ENCODE results near the gene TRIM62.
A peak's percentile ranks its signal among the peaks of the same experiment; 100 is the strongest.
"Not testable (repeated sequence)": the region's sequence is repeated elsewhere in the genome, so short reads cannot be mapped to it uniquely, and the experiment has no call there.

Gene TRIM62

DNA sequence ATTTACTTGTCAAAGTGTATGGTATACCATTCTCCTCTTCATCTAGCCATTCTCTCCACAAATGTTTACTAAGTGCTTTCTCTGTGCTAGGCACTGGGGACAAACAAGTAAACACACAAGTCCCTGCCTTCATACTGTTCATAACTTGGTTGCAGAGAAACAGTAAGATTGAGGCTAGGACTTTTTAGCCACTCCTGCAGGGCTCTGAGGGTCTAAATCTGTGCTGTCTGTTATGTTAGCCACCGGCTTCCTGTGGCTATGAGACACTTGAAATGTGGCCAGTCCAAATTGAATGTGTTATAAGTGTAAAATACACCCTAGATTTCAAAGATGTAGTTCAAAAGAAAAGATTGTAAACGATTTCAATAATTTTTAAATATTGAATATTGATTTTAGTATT is 50.7 kb downstream of the TRIM62 start:
- no peak for DNase-seq

DNA sequence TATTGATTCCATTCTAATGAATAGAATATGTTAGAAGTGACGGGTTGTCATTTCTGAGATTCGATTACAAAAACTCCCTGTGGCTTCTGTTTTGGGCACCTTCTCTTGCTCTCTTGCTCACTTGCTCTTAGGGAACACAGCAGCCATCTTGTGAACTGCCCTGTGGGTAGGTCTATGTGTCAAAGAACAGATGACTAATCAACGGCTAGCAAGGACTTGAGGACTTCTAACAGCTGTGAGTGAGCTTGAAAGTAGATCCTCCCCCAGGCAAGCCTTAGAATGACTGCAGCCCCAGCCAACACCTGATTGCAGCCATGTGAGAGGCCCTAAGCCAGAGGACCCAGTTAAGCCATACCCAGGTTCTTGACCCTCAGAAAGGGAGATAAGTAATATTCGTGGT is 51.5 kb downstream of the TRIM62 start:
- no peak for DNase-seq

DNA sequence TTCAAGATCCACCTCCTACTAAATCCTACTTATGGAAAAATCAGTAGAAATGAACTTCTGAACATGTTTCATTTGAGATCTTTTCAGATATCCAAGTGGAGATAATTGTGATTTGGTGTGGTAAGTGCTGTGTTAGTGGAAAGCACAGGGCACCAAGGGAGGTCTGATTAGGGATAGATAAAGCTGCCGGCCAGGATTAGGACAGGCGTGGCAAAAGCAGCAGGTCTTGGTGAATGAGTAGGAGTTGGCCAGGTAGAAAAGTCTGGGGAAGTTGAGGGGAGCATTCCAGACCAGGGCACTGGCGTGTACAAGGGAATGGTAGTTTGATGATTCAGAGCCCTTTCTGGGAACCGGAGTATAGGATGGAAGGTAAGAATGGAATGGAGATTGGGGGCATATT is 53.1 kb downstream of the TRIM62 start:
- no peak for DNase-seq

- DNase-seq, result peak; percentile 97
These were observed 54.6 kb downstream of the TRIM62 start for GRCh38 chr1:33127001-33127823.

DNA sequence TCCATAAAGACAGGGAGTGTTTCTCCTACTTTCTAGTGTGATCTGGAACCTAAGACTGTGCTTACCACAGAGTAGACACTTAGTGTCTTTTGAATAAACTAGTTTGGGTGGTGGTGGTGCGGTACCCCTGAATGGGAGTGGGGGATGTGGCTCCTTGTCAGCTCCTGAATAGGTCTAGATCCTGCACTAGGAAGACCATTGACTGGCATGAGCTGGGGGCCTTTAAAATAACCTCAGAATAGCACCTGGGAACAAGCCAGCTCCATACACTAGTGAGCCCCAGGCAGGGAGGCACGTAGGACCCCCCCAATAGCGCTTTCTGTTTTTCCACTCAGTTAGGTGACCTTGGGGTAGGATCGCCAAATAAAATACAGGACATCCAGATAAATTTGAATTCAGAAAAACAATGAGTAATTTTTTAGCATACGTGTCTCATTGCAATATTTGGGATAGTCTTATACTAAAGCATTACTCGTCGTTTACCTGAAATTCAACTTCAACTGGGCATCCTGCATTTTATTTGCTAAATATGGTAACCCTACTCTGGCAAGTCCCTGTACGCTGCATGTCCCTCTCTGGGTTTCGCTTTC is 55.3 kb downstream of the TRIM62 start:
- DNase-seq, result no peak

DNA sequence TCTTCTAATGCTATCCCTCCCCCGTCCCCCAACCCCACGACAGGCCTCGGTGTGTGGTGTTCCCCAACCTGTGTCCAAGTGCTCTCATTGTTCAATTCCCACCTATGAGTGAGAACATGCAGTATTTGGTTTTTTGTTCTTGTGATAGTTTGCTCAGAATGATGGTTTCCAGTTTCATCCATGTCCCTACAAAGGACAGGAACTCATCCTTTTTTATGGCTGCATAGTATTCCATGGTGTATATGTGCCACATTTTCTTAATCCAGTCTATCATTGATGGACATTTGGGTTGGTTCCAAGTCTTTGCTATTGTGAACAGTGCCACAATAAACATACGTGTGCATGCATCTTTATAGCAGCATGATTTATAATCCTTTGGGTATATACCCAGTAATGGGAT is 57.2 kb downstream of the TRIM62 start:
- not testable (repeated sequence) for DNase-seq

DNA sequence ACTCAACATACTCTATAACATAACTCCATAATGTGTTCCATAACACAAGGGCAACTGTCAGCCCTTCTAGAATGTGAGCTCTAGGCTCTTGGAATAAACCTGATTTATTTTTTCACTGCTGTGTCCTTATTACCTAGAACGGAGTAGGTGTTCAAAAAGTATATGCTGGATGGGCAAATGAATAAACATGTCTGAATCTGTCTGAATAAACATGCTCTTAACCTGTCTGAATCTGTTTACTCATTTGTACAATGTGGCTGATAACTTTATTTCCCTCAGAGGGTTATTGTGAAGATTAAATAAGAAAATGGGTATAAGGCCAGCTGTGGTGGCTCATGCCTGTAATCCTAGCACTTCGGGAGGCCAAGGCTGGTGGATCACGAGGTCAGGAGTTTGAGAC is 58.6 kb downstream of the TRIM62 start:
- DNase-seq, result no peak

GRCh38 chr1:33122483-33123178 is 59.2 kb downstream of the TRIM62 start:
- DNase-seq, result no peak

DNA sequence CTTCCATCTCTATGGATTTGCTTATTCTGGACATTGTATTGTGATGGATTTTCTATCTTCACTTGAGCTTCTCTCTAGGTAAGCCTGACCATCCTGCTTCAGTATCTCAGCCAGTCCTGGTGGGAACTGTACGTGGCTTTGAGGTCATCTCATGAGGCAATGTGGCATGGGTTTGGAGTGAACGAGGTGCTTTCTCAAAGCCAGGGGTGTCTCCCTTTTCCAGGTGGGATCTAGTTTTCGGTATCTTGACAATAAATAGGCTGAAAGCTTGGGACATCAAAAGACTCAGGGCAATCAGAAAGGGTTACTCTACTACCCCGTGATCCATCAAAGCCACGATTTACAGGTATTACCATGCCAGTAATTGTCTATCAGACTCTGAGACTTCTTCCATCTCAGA is 60.1 kb downstream of the TRIM62 start:
- no peak for DNase-seq

DNA sequence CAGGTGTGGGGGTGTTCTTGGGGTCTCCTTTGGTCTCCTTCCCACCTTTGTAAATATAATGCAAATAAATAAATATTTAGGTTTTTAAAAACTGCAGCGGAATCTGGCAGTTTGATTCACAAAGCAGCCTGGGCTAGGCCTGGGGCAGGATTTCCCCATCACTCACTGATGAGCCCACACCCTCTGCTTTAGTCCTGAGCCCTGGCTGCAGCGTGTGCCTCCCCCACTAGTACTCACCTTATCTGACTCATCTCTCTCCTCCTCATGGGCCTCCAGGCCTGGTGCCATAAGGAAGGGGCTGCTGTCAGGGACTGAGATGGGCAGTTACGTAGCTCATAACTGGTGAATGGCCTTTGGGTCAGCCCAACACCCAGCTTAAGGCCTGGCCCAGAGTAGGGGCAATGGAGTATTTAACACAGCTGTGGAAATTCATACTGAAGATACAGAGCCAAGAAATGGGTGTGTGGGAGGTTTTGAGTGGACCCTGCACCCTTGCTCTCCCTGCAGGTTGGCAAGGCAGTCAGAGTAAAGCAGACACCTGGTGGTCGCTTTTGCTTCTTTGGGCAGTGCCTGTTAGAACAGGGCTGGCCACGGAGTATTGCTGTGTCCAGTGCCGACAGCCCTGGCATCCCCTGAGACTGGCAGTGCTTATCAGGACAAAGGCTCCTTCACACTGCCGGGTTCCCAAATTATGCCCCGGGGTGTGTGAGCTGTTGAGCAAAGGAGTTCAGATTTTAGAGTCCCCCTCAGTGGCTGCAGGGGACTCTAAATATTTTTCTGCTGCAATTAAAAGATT is 61.2 kb downstream of the TRIM62 start:
- DNase-seq, result no peak

GRCh38 chr1:33119532-33120217 is 62.2 kb downstream of the TRIM62 start:
- no peak for DNase-seq

DNA sequence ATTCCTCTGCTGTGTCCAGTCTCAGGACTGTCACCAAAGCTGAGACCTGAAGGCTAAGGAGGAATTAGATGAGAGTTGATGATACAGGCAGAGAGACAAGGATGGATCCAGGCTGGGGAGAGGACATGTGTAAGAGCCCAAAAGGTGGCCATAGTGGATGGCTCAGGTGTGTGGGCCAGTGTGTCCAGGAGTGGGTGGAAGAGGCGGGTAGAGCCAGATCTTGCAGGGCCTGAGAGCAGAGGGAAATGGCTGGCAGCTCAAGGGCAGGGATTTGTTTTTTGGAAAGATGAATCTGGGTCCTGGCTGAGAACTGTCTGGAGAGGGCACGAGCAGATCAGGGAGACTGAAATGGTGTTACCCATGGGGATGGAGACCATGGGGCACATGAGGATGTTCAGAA is 62.8 kb downstream of the TRIM62 start:
- DNase-seq, result no peak

- no peak for DNase-seq
These were observed 63.6 kb downstream of the TRIM62 start for GRCh38 chr1:33118274-33118673.

- no peak for DNase-seq
These were observed 64.3 kb downstream of the TRIM62 start for GRCh38 chr1:33117440-33118085.

GRCh38 chr1:33111965-33112364 is 69.9 kb downstream of the TRIM62 start:
- DNase-seq, result no peak

- no peak for DNase-seq
These were observed 71.4 kb downstream of the TRIM62 start for GRCh38 chr1:33110477-33110876.

DNA sequence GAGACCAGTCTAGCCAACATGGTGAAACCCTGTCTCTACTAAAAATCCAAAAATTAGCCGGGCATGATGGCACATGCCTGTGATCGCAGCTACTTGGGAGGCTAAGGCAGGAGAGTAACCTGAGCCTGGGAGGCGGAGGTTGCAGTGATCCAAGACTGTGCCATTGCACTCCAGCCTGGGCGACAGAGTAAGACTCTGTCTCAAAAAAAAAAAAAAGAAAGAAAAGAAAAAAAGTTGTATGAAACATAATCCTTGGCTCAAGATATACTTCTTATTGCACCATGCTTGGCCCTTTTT is 81.8 kb downstream of the TRIM62 start:
- DNase-seq, result not testable (repeated sequence)

- peak; percentile 51 for DNase-seq
These were observed 82.3 kb downstream of the TRIM62 start for GRCh38 chr1:33099290-33100118.

DNA sequence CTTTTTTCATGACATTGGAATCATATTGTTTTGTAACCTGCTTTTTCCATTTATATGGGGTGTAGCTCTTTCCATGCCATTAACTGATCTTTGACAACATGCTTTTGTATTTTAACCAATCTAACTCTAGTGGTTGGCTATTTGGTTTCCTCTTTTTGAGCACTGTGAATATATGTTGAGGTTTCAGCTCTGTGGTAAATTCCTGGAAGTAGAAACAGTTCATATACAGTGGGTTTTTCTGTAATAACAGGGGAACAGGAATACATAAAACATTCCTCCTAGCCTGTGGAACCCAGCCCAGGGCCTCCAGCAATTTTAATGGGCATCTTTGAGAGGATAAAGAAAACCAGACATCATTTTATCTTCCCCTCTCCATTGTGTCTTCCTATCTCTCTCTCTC is 83.5 kb downstream of the TRIM62 start:
- DNase-seq, result no peak

- no peak for DNase-seq
These were observed 84.1 kb downstream of the TRIM62 start for GRCh38 chr1:33097762-33098161.

DNA sequence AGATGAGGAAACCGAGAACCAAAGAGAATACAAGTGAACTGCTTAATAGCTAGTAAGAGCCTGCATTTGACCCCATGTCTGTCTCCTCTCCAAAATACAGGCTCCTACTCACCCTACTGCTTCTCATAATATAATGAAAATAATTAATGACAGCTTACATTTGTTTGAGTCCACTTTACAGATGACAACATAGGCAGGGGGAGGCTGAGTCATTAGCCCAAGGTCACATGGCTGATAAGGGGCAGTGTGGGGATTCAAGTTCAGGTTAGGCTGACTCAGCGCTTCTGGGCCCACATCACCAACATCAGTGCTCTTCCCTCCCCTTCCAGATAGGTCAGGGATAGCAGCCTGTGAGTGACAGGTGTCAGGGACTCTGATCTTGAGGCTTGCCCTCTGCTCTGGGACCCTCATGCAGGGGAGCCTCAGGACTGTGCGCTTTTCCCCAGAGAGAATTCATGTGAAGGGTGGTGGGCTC is 84.7 kb downstream of the TRIM62 start:
- DNase-seq, result no peak
